Measurements from ENCODE around the gene CPED1.

- TF ChIP-seq EZH2 (IDR thresholded peaks at IDR 0.05; ENCODE audit: low read depth, unreplicated experiment) (no peak), REST (IDR thresholded peaks at IDR 0.05; ENCODE audit: unreplicated experiment) (no peak), ZNF331 (CRISPR knock-in tag; IDR thresholded peaks at IDR 0.05; ENCODE audit: low read depth) (no peak), ZNF114 (CRISPR knock-in tag; IDR thresholded peaks at IDR 0.05) (no peak), JUNB (IDR thresholded peaks at IDR 0.05; ENCODE audit: unreplicated experiment) (no peak), EZH2phosphoT487 (IDR thresholded peaks at IDR 0.05; ENCODE audit: unreplicated experiment) (no peak), POLR2AphosphoS5 (IDR thresholded peaks at IDR 0.05; ENCODE audit: low read depth) (no peak), CREB1 (CRISPR knock-in tag; IDR thresholded peaks at IDR 0.05; ENCODE audit: low read depth) (no peak), STAT1 (IDR thresholded peaks at IDR 0.05; ENCODE audit: unreplicated experiment) (no peak)
- TF ChIP-seq, protein P1, sequence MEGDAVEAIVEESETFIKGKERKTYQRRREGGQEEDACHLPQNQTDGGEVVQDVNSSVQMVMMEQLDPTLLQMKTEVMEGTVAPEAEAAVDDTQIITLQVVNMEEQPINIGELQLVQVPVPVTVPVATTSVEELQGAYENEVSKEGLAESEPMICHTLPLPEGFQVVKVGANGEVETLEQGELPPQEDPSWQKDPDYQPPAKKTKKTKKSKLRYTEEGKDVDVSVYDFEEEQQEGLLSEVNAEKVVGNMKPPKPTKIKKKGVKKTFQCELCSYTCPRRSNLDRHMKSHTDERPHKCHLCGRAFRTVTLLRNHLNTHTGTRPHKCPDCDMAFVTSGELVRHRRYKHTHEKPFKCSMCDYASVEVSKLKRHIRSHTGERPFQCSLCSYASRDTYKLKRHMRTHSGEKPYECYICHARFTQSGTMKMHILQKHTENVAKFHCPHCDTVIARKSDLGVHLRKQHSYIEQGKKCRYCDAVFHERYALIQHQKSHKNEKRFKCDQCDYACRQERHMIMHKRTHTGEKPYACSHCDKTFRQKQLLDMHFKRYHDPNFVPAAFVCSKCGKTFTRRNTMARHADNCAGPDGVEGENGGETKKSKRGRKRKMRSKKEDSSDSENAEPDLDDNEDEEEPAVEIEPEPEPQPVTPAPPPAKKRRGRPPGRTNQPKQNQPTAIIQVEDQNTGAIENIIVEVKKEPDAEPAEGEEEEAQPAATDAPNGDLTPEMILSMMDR (conservative IDR thresholded peaks at IDR 0.05; ENCODE audit: low read depth in 2 of 2), result no peak
- TF ChIP-seq, protein P2, sequence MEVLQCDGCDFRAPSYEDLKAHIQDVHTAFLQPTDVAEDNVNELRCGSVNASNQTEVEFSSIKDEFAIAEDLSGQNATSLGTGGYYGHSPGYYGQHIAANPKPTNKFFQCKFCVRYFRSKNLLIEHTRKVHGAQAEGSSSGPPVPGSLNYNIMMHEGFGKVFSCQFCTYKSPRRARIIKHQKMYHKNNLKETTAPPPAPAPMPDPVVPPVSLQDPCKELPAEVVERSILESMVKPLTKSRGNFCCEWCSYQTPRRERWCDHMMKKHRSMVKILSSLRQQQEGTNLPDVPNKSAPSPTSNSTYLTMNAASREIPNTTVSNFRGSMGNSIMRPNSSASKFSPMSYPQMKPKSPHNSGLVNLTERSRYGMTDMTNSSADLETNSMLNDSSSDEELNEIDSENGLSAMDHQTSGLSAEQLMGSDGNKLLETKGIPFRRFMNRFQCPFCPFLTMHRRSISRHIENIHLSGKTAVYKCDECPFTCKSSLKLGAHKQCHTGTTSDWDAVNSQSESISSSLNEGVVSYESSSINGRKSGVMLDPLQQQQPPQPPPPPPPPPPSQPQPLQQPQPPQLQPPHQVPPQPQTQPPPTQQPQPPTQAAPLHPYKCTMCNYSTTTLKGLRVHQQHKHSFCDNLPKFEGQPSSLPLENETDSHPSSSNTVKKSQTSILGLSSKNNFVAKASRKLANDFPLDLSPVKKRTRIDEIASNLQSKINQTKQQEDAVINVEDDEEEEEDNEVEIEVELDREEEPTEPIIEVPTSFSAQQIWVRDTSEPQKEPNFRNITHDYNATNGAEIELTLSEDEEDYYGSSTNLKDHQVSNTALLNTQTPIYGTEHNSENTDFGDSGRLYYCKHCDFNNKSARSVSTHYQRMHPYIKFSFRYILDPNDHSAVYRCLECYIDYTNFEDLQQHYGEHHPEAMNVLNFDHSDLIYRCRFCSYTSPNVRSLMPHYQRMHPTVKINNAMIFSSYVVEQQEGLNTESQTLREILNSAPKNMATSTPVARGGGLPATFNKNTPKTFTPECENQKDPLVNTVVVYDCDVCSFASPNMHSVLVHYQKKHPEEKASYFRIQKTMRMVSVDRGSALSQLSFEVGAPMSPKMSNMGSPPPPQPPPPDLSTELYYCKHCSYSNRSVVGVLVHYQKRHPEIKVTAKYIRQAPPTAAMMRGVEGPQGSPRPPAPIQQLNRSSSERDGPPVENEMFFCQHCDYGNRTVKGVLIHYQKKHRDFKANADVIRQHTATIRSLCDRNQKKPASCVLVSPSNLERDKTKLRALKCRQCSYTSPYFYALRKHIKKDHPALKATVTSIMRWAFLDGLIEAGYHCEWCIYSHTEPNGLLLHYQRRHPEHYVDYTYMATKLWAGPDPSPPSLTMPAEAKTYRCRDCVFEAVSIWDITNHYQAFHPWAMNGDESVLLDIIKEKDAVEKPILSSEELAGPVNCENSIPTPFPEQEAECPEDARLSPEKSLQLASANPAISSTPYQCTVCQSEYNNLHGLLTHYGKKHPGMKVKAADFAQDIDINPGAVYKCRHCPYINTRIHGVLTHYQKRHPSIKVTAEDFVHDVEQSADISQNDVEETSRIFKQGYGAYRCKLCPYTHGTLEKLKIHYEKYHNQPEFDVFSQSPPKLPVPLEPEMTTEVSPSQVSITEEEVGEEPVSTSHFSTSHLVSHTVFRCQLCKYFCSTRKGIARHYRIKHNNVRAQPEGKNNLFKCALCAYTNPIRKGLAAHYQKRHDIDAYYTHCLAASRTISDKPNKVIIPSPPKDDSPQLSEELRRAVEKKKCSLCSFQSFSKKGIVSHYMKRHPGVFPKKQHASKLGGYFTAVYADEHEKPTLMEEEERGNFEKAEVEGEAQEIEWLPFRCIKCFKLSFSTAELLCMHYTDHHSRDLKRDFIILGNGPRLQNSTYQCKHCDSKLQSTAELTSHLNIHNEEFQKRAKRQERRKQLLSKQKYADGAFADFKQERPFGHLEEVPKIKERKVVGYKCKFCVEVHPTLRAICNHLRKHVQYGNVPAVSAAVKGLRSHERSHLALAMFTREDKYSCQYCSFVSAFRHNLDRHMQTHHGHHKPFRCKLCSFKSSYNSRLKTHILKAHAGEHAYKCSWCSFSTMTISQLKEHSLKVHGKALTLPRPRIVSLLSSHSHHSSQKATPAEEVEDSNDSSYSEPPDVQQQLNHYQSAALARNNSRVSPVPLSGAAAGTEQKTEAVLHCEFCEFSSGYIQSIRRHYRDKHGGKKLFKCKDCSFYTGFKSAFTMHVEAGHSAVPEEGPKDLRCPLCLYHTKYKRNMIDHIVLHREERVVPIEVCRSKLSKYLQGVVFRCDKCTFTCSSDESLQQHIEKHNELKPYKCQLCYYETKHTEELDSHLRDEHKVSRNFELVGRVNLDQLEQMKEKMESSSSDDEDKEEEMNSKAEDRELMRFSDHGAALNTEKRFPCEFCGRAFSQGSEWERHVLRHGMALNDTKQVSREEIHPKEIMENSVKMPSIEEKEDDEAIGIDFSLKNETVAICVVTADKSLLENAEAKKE (CRISPR knock-in tag; IDR thresholded peaks at IDR 0.05), result no peak
These were observed 193.8 kb downstream of the CPED1 start for GRCh38 chr7:121182281-121182680.

Measured in GM23338 (cell line).